GM12891 (cell line): ENCODE results near the gene TIMP2.

ENCODE experiments used
- PAX5 ChIP-seq: IDR thresholded peaks from 2 replicates; pipeline ENCODE4 v1.6.1; 2011; ENCODE audit warnings: low read length, moderate library complexity, mild to moderate bottlenecking; ENCODE audit not compliant: insufficient read depth, severe bottlenecking
- POLR2A ChIP-seq: IDR thresholded peaks from 2 replicates; pipeline ENCODE4 v1.6.1; 2011; ENCODE audit warnings: low read depth, low read length, control low read depth
- POLR2AphosphoS5 ChIP-seq: IDR thresholded peaks from 2 replicates; pipeline ENCODE4 v1.6.1; 2011; ENCODE audit warnings: low read depth, low read length, control low read depth
- POU2F2 ChIP-seq: IDR thresholded peaks from 2 replicates; pipeline ENCODE4 v1.6.1; 2011; ENCODE audit warnings: low read depth, mild to moderate bottlenecking, control low read depth, low read length, moderate library complexity
- TAF1 ChIP-seq: IDR thresholded peaks from 2 replicates; pipeline ENCODE4 v1.6.1; 2011; ENCODE audit warnings: low read depth, low read length, control low read depth

DNA sequence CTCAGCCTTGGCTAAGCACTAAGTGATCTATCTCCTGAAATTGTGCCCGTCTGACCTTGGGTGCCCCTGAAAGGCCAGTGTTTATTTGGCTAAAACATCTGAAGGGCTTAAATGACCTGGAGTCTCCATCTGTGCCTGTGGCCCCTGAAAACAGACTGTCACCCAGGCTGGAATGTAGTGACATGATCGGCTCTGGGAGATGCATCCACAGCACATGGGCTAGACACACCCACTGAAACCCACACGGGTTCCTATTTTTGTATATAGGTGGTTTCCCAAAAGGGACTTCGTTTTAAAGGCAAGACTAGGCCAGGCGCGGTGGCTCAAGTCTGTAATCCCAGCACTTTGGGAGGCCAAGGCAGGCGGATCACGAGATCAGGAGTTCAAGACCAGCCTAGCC lies 35.7 kb downstream of the TIMP2 start:
- no peak for TF ChIP-seq POLR2A
- no peak for TF ChIP-seq TAF1
- TF ChIP-seq POLR2AphosphoS5 = no peak
- TF ChIP-seq PAX5 = no peak
- no peak for TF ChIP-seq POU2F2
